HEK293 (cell line): Measurements from ENCODE around the gene CTF1.
A peak's percentile ranks its signal among the peaks of the same experiment; 100 is the strongest.

Source experiments
- EGR2 ChIP-seq: fragments of 450-650 bp; formaldehyde crosslinking; IDR thresholded peaks from 2 replicates; pipeline ENCODE4 v1.5.1; 2016; ENCODE audit warnings: low read depth, missing biosample characterization, missing genetic modification characterization
- HOXA7 ChIP-seq: sonication (generic); formaldehyde crosslinking; IDR thresholded peaks from 2 replicates; pipeline ENCODE4 v1.8.1; 2022; ENCODE audit warnings: missing genetic modification reagents, borderline replicate concordance
- HOXC10 ChIP-seq: sonication (generic); formaldehyde crosslinking; IDR thresholded peaks from 2 replicates; pipeline ENCODE4 v1.8.1; 2023; ENCODE audit warnings: mild to moderate bottlenecking, missing genetic modification reagents
- KLF17 ChIP-seq: fragments of 450-650 bp; formaldehyde crosslinking; IDR thresholded peaks from 2 replicates; pipeline ENCODE4 v1.5.1; 2016; ENCODE audit warnings: missing biosample characterization, missing genetic modification characterization
- KLF8 ChIP-seq: fragments of 450-650 bp; formaldehyde crosslinking; IDR thresholded peaks from 2 replicates; pipeline ENCODE4 v1.5.1; 2016; ENCODE audit warnings: missing biosample characterization, missing genetic modification characterization
- PBX3 ChIP-seq: sonication (generic); formaldehyde crosslinking; IDR thresholded peaks from 2 replicates; pipeline ENCODE4 v1.8.1; 2022; ENCODE audit warnings: mild to moderate bottlenecking, moderate library complexity, missing genetic modification reagents
- ZBTB10 ChIP-seq: fragments of 450-650 bp; formaldehyde crosslinking; IDR thresholded peaks from 2 replicates; pipeline ENCODE4 v1.5.1; 2016; ENCODE audit warnings: missing biosample characterization, missing genetic modification characterization
- ZBTB48 ChIP-seq: fragments of 450-650 bp; formaldehyde crosslinking; IDR thresholded peaks from 2 replicates; pipeline ENCODE4 v1.5.1; 2016; ENCODE audit warnings: missing biosample characterization, missing genetic modification characterization
- ZBTB6 ChIP-seq: fragments of 450-650 bp; formaldehyde crosslinking; IDR thresholded peaks from 2 replicates; pipeline ENCODE4 v1.5.1; 2017; ENCODE audit warnings: missing biosample characterization, missing genetic modification characterization
- ZFP37 ChIP-seq: fragments of 450-650 bp; formaldehyde crosslinking; IDR thresholded peaks from 2 replicates; pipeline ENCODE4 v1.5.1; 2016; ENCODE audit warnings: missing biosample characterization, missing genetic modification characterization
- ZIC2 ChIP-seq: fragments of 450-650 bp; formaldehyde crosslinking; IDR thresholded peaks from 2 replicates; pipeline ENCODE4 v1.5.1; 2016; ENCODE audit warnings: missing biosample characterization, missing genetic modification characterization
- ZNF2 ChIP-seq: fragments of 450-650 bp; formaldehyde crosslinking; IDR thresholded peaks from 2 replicates; pipeline ENCODE4 v1.5.1; 2016; ENCODE audit warnings: missing biosample characterization, missing genetic modification characterization
- ZNF223 ChIP-seq: fragments of 450-650 bp; formaldehyde crosslinking; IDR thresholded peaks from 2 replicates; pipeline ENCODE4 v1.5.1; 2016; ENCODE audit warnings: missing biosample characterization, missing genetic modification characterization
- ZNF324 ChIP-seq: fragments of 450-650 bp; formaldehyde crosslinking; IDR thresholded peaks from 2 replicates; pipeline ENCODE4 v1.5.1; 2016; ENCODE audit warnings: missing biosample characterization, missing genetic modification characterization
- ZNF335 ChIP-seq: fragments of 450-650 bp; formaldehyde crosslinking; conservative IDR thresholded peaks from 2 replicates; pipeline ENCODE4 v1.5.1; 2016; ENCODE audit warnings: missing biosample characterization, missing genetic modification characterization
- ZNF366 ChIP-seq: fragments of 450-650 bp; formaldehyde crosslinking; conservative IDR thresholded peaks from 2 replicates; pipeline ENCODE4 v1.5.1; 2016; ENCODE audit warnings: missing biosample characterization, missing genetic modification characterization
- ZNF433 ChIP-seq: fragments of 450-650 bp; formaldehyde crosslinking; IDR thresholded peaks from 2 replicates; pipeline ENCODE4 v1.5.1; 2016; ENCODE audit warnings: missing biosample characterization, missing genetic modification characterization, low read depth
- ZNF513 ChIP-seq: fragments of 450-650 bp; IDR thresholded peaks from 2 replicates; pipeline ENCODE4 v1.5.1; 2018; ENCODE audit warnings: missing biosample characterization, missing genetic modification characterization
- ZNF600 ChIP-seq: fragments of 450-650 bp; formaldehyde crosslinking; IDR thresholded peaks from 2 replicates; pipeline ENCODE4 v1.5.1; 2016; ENCODE audit warnings: missing biosample characterization, missing genetic modification characterization
- ZNF626 ChIP-seq: fragments of 450-650 bp; sonication (Bioruptor Pico); formaldehyde crosslinking; IDR thresholded peaks from 2 replicates; pipeline ENCODE4 v1.5.1; 2018; ENCODE audit warnings: missing biosample characterization, missing genetic modification characterization, inconsistent platforms
- ZNF654 ChIP-seq: fragments of 450-650 bp; formaldehyde crosslinking; IDR thresholded peaks from 2 replicates; pipeline ENCODE4 v1.5.1; 2016; ENCODE audit warnings: low read depth, missing biosample characterization, missing genetic modification characterization
- ZNF660 ChIP-seq: fragments of 450-650 bp; IDR thresholded peaks from 2 replicates; pipeline ENCODE4 v1.5.1; 2018; ENCODE audit warnings: missing biosample characterization, mild to moderate bottlenecking, missing genetic modification characterization
- ZNF677 ChIP-seq: fragments of 450-650 bp; IDR thresholded peaks from 2 replicates; pipeline ENCODE4 v1.5.0; 2018; ENCODE audit warnings: missing biosample characterization, mild to moderate bottlenecking, missing genetic modification characterization, moderate library complexity
- ZNF837 ChIP-seq: fragments of 450-650 bp; formaldehyde crosslinking; IDR thresholded peaks from 2 replicates; pipeline ENCODE4 v1.5.1; 2016; ENCODE audit warnings: missing biosample characterization, missing genetic modification characterization
- ZSCAN23 ChIP-seq: fragments of 450-650 bp; formaldehyde crosslinking; IDR thresholded peaks from 2 replicates; pipeline ENCODE4 v1.5.1; 2016; ENCODE audit warnings: missing biosample characterization, missing genetic modification characterization
- TF ChIP-seq, protein P1 (sequence below): fragments of 450-650 bp; formaldehyde crosslinking; IDR thresholded peaks from 2 replicates; pipeline ENCODE4 v1.5.1; 2016; ENCODE audit warnings: missing biosample characterization, missing genetic modification characterization
- TF ChIP-seq, protein P2 (sequence below): fragments of 450-650 bp; formaldehyde crosslinking; IDR thresholded peaks from 2 replicates; pipeline ENCODE4 v1.5.1; 2016; ENCODE audit warnings: missing biosample characterization, missing genetic modification characterization, borderline replicate concordance
- TF ChIP-seq, protein P3 (sequence below): fragments of 450-650 bp; formaldehyde crosslinking; IDR thresholded peaks from 2 replicates; pipeline ENCODE4 v1.5.1; 2016; ENCODE audit warnings: missing biosample characterization, missing genetic modification characterization

The CTF1 gene

DNA sequence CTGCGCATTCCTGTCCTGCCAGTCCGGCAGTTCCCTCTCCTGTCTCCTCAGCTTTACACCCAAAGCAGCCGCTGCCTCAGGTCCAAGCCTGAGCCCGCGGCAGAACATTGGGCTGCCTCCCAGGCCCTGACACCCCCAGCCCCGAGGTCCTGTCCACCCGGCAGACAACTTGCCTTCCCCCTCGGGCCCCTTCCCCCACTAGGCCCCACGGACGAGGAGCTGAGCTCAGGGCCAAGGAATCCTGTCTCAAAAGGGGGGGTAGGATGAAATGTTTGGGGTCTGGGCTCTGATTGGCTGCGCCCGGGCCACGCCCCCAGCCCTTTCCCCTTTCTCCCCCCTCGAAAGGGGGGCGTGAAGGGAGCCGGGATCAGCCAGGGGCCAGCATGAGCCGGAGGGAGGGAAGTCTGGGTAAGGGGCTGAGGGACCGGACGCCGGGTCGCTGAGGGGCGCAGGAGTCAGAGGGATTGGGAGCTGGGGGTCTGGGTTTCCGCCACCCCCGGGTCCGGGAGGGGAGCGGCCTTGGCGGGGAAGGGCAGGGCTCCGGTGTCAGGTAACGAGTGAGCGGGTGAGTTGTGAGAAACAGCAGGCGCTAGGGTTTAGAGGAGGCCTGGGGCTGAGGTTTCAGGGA lies at the start of gene CTF1 (continued):
- TF ChIP-seq ZNF626 (tag by site-specific recombination) (no peak), ZNF335 (tag by site-specific recombination) (peak; percentile 67), ZSCAN23 (no peak), ZBTB6 (tag by site-specific recombination) (no peak), ZNF324 (tag by site-specific recombination) (no peak), ZNF223 (tag by site-specific recombination) (no peak), ZNF660 (no peak), ZNF654 (tag by site-specific recombination) (no peak), ZNF837 (tag by site-specific recombination) (no peak), EGR2 (tag by site-specific recombination) (no peak), ZFP37 (tag by site-specific recombination) (no peak), ZNF513 (tag by site-specific recombination) (no peak), ZBTB10 (tag by site-specific recombination) (no peak), KLF8 (tag by site-specific recombination) (no peak), HOXC10 (no peak), ZIC2 (tag by site-specific recombination) (no peak), ZNF677 (no peak), ZNF600 (tag by site-specific recombination) (peak; percentile 78), ZBTB48 (tag by site-specific recombination) (peak; percentile 93), KLF17 (no peak), ZNF433 (no peak), HOXA7 (CRISPR knock-in tag) (no peak), PBX3 (no peak), ZNF366 (tag by site-specific recombination) (0 out of 2 replicates have a peak, but pooled peaks have one; percentile 10), ZNF2 (tag by site-specific recombination) (no peak)
- TF ChIP-seq, protein P1, sequence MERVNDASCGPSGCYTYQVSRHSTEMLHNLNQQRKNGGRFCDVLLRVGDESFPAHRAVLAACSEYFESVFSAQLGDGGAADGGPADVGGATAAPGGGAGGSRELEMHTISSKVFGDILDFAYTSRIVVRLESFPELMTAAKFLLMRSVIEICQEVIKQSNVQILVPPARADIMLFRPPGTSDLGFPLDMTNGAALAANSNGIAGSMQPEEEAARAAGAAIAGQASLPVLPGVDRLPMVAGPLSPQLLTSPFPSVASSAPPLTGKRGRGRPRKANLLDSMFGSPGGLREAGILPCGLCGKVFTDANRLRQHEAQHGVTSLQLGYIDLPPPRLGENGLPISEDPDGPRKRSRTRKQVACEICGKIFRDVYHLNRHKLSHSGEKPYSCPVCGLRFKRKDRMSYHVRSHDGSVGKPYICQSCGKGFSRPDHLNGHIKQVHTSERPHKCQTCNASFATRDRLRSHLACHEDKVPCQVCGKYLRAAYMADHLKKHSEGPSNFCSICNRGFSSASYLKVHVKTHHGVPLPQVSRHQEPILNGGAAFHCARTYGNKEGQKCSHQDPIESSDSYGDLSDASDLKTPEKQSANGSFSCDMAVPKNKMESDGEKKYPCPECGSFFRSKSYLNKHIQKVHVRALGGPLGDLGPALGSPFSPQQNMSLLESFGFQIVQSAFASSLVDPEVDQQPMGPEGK = peak; percentile 98
- TF ChIP-seq, protein P2, sequence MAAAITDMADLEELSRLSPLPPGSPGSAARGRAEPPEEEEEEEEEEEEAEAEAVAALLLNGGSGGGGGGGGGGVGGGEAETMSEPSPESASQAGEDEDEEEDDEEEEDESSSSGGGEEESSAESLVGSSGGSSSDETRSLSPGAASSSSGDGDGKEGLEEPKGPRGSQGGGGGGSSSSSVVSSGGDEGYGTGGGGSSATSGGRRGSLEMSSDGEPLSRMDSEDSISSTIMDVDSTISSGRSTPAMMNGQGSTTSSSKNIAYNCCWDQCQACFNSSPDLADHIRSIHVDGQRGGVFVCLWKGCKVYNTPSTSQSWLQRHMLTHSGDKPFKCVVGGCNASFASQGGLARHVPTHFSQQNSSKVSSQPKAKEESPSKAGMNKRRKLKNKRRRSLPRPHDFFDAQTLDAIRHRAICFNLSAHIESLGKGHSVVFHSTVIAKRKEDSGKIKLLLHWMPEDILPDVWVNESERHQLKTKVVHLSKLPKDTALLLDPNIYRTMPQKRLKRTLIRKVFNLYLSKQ = no peak
- TF ChIP-seq, protein P3, sequence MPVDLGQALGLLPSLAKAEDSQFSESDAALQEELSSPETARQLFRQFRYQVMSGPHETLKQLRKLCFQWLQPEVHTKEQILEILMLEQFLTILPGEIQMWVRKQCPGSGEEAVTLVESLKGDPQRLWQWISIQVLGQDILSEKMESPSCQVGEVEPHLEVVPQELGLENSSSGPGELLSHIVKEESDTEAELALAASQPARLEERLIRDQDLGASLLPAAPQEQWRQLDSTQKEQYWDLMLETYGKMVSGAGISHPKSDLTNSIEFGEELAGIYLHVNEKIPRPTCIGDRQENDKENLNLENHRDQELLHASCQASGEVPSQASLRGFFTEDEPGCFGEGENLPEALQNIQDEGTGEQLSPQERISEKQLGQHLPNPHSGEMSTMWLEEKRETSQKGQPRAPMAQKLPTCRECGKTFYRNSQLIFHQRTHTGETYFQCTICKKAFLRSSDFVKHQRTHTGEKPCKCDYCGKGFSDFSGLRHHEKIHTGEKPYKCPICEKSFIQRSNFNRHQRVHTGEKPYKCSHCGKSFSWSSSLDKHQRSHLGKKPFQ (tag by site-specific recombination) = no peak
